GM23248 (cell line): ENCODE measurements around the gene ZNF750.

Experiments used
- EZH2 ChIP-seq: fragments of 200-600 bp; sonication (generic); IDR thresholded peaks from 2 replicates; pipeline ENCODE4 v1.6.1; 2018; ENCODE audit warnings: antibody characterized with exemption, mild to moderate bottlenecking; ENCODE audit not compliant: insufficient read depth, poor library complexity, severe bottlenecking
- EZH2phosphoT487 ChIP-seq: fragments of 200-600 bp; sonication (generic); IDR thresholded peaks from 2 replicates; pipeline ENCODE4 v1.6.1; 2018; ENCODE audit warnings: antibody characterized with exemption, moderate library complexity, mild to moderate bottlenecking, low read depth; ENCODE audit not compliant: insufficient read depth

DNA sequence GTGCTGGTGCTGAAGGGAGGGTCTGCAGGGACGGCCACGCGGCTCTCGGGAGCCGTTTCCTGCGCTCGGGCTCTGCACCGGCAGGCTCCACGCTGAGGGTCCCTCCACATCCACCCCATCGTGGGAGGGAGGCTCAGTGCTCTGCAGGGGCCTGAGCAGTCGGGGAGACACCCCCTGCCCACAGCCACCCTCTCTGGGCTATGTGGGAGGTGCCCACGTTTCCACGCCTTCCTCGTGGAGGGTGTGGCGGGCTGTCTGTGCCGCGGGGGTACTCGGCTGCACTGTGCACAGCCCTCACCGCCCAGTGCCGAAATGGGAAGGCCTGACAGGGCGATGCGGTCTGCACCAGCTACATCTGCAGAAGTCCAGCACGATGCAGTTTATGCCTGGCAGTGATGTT lies 25.5 kb upstream of the ZNF750 start:
- TF ChIP-seq EZH2 = no peak
- TF ChIP-seq EZH2phosphoT487 = no peak
